NCI-H2227 (cell line): Measurements from ENCODE around the gene SIVA1.

Source experiments
- DNase-seq: peaks from one replicate; lab custom pipeline; 2025; ENCODE audit not compliant: unreplicated experiment; lab: John Stamatoyannopoulos, UW

The SIVA1 gene

DNA sequence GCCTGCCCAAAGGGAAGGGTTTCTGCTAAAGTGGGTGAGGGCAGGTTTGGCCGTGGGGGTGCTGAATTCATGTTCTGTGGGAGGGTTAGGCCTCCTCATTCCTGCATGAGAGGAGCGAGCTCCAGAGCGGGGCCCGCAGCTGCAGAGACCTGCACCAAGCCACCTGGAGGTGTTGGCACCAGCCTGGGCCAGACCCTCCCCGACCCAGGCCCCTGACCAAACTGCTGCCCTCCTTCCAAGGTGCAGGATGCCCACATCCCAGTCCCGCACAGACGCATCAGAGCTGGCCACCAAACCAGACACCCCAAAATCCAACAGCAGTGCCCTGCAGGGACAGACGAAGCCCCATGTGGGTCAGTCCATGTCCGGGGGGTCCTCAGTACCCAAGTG is 18.4 kb upstream of the SIVA1 start:
- DNase-seq = no peak

DNA sequence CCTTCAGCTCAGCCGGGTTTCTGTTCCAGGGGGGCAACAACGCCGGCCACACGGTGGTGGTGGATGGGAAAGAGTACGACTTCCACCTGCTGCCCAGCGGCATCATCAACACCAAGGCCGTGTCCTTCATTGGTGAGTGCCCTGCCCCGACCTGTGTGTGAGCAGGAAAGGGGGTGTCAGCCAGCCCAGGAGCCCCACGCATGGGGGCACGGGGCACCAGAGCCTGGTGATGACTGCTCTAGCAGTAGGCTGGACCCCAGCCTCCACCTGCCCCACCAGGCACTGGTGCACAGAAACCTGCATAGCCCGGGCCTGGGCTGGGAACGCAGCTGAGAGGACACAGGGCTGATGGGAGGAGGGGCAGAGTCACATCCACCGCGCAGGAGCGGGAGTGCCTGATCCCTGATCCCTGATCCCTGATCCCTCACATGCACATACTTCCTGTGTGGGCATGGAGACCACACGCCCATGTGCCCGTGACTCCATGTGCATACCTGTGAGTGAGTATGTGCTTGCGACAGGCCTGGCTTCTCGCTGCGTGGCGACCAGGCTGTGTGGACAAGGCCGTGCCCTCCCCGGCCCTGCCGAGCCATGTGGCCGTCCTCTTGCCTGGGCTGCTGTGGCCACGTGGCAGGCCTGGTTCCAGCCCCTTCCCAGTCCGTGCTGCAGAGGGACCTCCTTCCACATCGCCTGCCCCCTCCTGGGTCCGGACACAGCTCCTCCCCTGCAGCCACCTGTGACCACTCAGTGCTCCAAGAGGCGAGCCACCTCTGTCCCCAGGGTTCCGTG is 17.8 kb upstream of the SIVA1 start:
- no peak for DNase-seq

DNA sequence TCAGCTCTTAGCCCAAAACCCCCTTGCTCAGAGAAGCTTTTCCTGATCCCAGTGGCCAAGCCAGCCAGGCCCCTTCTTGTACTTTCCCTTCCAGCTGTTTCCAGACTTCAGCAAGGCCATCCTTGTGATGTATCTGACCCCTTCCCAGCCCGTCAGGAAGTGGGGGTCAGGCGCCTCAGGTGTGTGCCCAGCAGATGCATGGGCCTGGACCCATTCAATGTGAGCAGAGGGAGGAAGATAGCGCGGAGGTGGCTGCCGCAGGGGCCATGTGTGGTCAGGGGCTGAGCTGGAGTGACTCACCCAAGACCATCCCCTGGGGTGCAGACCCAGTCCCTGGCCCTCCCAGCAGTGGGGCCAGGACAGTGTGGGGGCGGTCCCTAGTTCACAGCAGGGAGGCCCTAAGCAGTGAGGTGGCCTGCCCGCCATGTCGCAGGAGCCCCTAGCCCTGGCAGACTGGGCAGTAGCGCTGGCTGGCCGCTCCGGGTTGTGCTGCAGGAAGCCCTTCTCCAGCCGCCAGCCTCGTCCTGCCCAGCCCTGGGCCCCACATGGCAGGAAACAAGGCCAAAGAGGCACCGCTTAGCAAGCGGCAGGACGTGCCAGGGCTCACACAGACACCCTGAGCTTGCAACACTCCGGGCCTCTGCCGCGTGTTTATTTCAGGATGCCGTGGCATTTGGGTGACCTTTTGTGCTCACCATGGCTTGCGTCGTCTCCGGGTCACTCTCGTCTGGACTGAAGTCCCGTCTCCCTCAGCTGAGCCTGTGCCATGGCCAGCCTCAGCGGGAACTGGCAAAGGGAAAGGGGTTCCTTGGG is 16.9 kb upstream of the SIVA1 start:
- DNase-seq = no peak

DNA sequence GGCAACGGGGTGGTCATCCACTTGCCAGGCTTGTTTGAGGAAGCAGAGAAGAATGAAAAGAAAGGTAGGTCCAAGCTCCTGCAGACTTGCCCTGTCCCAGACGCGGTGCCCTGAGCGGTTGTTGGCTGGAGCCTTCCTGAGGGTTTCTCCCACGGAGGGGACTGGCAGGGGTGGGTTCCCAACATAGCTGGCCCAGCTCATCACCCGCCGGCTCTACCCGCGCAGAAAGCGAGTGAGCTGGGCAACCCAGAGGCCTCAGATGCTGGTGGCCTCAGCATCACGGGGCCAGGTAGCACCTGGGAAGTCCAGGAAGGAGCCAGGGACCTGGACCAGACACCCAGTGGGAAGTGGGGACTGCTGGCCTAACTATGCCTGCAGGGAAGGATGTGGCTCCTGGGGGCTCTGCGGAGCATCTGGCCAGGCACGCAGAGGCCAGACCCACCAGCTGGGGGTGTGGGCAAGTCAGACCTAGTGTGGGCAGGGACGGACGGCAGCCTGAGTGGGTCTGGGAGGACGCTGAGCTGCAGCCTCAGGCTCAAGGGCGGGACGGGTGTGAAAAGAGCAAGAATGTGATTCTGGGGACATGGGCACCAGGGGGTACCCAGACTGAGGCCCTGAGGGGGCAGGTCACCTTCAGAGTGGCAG is 14.4 kb upstream of the SIVA1 start:
- DNase-seq = no peak

DNA sequence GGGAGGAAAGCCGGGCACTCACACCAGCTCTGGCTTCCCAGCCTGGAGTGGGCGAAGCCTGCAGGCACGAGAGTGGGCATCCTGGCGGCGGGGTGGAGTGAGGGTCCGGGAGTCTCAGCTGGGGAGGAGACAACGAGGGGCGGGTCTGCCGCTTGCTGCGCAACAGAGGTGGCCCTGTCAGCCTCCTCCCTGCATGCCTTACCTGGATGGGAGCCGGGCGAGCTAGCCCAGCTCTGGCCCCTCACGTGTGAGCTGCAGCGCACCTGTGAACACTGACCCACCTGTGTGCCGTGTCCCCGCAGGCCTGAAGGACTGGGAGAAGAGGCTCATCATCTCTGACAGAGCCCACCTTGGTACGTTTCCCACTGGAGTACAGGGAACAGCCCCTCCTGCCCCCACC is 13.9 kb upstream of the SIVA1 start:
- DNase-seq = no peak

DNA sequence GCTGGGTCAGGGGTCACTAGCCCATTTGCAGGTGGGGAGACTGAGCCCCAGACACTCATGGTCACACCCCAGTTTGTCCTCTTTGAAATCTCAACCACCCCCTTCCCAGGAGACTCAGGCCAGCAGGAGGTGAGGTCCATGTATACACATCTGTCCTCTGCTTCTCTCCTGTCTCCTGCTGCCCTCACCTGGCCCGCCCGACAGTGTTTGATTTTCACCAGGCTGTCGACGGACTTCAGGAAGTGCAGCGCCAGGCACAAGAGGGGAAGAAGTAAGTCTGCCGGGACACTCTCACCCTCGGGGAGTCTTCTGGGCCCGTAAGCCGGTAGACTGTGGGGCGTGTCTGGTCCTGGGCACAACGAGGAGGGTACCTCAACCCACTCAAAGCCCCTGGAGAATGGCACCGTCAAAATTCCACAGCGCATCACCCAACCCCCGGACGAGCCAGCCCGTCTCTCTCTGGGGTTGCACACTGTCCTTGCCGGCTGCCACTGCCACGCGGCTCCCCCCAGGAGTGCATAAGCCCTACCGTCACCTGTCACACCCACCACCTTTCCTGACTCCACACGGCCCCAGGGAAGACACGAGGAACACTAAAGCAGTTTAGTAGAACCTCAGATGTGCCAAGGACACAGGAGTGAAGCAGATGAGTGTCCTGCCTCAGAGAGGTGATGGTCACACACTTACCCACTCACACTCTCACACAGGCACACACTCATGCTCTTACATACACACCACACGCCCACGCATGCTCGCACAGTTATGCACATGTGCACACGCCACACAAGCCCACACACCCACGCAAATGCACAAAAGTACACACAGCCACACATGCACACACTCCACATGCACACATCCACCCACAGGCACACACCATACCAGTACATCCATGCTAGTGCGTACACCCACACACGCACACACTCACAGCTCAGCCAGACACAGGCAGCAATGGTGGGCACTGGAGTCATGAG is 13.1 kb upstream of the SIVA1 start:
- no peak for DNase-seq

DNA sequence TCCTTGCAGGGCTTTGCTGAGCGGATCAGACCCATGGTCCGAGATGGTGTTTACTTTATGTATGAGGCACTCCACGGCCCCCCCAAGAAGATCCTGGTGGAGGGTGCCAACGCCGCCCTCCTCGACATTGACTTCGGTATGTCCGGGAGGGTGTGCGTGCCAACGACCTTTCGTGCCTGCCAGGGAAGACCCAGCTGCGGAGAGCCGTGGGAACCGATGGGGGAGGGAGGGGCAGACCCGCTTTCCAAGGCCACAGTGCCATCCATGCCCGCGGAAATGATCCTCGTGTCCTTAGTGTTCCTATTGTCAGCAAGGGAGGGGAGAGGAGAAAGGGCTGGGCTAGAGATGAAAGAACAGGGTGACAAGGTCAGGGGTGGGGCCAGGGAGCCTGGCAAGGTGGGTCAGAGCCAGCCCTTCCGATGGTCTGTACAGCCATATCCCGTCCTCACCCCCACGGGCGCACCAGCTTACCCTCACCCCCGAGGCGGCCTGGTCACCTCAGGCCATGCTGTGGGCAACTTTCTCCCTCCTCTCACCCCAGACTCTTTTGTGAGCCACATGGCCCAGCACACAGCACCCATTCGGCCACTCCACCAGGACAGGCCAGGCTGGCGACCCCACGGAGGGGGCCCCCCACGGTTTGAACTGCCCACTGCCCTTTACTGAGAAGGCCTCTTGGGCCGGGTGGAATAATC is 11.7 kb upstream of the SIVA1 start:
- no peak for DNase-seq

DNA sequence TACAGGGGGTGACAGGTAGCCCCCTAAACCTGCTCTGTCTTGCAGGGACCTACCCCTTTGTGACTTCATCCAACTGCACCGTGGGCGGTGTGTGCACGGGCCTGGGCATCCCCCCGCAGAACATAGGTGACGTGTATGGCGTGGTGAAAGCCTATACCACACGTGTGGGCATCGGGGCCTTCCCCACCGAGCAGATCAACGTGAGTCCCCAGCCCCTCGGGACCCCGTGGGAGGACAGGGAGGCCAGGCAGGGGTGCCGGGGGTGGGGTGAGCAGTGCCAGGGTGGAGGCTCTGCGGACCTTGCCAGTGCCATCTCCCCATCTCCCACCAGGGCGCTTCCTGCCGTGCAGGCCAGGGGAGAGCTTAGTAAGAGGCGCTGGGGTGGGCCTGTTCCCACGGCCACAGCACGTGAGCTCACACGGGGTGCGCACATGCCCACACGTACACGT is 11.1 kb upstream of the SIVA1 start:
- DNase-seq = no peak

DNA sequence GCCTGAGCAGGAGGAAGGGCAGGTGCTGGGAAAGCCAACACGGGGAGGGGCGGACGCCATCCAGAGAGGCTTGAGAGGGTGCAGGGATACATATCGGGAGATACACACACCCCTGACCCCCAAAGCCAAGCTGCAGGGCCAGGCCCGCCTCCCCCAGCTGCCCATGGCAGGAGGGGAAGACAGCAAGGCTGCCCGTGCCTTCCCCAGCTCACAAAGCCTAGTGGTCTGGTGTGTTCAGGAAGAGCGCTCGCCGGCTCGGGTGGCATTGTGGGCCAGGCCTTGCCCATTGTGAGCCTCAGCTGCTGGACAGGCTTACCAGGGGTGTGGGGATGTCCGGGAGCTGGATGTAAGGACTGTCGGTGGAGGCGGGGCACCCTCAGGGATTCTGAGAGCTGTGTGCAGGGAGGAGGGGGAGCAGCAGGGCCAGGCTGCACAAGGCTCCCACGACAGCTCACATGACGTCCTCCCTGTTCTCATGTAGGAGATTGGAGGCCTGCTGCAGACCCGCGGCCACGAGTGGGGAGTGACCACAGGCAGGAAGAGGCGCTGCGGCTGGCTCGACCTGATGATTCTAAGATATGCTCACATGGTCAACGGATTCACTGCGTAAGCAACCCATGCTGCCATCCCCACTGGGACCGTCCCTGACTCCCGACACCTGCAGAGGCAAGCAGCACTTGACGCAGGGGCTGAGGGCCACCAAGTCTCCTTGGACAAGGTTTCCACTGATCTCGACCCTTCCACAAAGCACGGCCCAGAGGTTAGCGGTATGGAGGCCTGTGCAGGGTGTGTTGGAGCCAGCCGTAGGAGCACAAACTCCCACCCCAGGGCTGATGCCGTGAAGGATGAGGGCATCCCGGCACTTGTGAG is 10.1 kb upstream of the SIVA1 start:
- no peak for DNase-seq

DNA sequence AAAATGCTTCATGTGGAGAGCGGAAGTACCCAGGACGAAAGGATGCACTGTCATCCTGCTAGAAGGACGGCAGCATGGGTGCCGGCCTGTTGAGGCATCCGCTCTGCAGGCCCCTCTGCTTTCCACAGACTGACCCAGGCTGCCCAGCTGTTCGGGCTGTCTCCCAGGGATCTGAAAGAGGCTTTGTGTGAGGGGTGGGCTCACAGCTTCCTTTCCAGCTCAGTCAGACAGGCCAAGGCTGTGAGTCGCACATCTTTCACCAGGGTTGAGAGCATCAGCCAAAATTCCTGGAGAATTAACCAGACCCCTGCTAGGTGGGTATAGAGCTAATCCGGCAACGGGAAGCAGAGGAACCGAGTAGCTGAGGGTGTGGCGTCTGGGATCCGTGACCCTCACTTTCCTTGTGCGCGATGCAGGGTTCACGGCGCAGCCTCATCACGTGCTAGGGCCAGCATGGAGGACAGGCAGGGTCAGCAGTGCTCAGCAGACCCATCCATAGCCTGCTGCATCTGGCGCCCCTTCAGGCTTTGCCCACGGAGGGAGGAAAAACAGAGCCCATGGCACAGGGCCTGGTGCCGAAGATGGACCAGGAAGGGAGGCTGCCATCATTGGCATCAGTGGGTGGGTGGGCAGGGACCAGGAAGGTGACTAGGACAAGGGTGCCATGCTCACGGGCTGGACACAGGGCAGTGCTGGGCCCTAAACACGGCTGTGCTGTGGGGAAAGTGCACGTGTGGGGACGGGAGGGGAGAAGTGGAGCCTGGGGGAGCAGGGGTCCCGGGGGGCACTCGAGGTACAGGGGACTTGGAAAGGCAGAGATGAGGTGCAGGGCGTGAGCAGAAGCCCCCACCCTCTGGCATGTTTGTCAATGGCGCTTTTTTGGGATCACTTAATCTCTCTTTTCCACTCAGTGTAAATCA is 9.2 kb upstream of the SIVA1 start:
- no peak for DNase-seq

DNA sequence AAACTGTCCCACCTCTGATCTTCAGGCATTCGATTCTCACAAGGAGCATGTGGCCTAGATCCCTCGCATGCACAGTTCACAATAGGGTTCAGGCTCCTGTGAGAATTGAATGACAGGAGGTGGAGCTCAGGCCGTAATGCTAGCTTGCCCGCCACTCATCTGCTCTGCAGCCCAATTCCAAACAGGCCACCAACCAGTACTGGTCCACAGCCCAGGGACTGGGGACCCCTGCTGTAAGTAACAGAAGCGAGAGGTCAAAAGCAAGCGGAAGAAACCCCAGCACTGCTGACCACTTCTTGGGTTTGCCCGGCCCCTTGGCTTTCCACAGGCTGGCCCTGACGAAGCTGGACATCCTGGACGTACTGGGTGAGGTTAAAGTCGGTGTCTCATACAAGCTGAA is 8.5 kb upstream of the SIVA1 start:
- DNase-seq = no peak

DNA sequence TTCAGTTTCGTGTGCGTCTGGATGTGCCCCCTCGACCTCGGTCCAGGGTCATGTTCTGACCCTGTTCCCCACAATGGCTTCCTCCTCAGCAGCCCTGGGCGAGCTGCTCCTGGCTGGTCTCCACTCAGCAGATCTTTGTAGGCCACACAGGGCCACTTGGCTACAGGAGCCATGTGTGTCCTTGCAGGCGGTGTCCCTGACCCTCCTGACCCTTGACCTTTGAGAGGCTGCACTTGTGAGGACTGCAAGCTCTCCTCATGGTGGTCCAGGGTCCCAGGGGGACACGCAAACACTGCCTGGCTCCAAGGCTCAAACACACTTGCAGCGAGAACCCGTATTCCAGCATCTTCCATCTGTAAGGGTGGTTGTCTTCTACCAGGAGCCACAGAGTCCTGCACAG is 7.5 kb upstream of the SIVA1 start:
- DNase-seq = no peak

DNA sequence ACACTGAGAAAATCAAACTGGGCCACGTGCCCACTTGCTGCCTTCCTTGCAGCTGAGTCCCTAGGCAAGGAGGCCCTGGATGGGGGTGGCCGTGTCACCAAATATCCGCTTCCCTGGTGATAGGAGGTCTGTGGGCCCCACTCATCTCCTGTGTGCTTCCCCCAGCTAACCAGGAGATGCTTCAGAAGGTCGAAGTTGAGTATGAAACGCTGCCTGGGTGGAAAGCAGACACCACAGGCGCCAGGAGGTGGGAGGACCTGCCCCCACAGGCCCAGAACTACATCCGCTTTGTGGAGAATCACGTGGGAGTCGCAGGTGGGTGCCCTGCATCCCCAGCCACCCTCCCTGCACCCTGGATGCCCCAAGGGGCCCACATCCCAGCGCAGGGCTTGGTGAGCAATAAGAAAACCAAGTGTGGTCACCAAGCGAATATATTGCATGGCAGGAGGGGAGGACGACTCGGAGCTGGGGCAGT is 6.8 kb upstream of the SIVA1 start:
- no peak for DNase-seq

DNA sequence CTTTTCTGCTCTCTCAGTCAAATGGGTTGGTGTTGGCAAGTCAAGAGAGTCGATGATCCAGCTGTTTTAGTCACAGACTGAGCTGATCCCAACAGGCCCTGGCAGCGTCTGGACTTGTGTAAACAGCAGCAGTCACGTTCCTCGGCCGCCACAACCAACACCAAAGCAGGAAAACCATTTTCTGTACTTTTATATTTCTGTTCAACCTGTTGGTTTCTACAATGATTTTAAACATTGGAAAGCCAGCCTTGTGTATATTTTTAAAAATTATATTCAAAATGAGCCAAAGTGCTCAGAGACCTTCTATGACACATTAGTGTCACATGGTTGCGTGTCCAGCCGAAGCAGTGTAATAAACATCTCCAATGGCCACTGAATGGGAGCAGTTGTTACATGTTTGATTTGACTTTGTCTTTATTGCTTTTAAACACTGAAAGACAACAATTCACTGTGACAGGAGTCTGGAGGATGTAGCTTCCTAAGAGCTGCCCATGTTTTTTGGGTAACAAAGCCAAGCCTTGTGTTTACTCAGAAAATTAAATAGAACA is 5.9 kb upstream of the SIVA1 start:
- DNase-seq = no peak

DNA sequence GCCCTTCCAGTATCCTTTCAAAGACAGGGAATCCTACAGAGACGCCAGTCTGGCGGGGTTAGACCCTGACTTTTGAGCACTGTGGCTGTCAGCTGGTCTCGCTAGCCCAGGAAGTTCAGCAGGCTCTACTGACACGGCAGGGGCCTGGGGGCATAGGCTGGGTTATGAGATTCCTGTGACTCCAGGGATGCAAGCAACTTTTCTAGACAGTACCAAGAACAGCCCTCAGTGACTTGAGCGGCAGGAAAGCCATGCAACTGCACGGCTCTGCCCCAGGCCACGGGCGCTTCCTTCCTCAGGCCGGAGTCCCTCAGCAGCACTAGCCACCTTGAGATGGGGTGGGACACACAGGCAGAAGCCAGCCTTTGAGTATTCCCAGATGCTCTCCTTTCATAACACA is 5.1 kb upstream of the SIVA1 start:
- DNase-seq = no peak

DNA sequence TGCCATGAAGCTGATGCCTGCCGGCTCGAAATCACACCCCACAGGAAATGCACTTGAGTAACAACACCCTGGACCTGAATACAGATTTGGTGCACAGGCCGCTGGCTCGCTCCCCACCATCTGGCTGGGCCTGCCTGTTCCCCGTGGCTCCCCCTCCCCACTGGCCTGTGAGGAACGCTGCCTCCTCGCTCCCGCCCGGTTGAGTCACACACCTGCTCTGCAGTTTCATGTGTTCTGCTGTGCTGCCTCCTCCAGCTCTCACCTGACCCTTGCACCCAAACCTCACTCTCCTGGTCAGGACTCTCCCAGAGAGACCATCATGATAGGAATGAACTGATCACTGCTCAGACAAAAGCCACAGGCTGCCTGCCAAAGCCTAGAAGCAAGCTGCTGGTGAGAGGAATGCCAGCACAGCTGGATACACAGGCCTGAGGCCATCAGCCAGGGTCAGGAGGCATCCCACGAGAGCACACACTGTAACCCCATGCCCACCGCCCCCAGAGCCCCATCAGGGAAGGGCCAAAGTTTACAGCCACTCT is 3.8 kb upstream of the SIVA1 start:
- DNase-seq = no peak

DNA sequence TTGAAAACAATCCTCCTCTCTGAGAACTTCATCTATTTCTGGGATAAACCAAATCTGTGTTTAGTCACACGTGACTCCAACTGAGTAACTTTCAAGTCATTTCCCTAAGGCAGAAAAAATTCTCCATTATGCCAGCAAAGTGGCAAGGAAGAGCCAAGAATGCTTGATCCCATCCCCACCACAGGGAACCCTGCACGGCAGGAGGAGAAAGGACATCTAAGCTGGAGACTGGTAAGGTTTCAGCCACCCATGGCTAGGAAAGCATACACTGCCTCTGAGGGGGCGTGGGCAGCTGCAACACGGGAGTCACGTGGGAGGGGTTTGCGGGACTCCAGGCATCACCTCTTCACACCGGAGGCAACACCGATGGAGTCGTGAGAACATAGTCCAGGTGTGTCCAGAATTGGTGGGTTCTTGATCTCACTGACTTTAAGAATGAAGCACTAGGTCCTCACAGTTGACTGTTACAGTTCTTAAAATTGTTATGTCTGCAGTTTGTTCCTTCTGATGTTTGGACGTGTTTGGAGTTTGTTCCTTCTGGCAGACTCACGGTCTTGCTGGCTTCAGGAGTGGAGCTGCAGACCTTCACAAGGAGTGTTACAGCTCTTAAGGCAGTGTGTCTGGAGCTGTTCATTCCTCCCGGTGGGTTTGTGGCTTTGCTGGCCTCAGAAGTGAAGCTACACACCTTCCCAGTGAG is 2.7 kb upstream of the SIVA1 start:
- DNase-seq = no peak
